ENCODE results near the gene NT5C3B. TPM values are rescaled to one million over a fixed set of nuclear protein-coding genes. Genes with fewer than 3 reads are reported as not detected.
"Not testable (repeated sequence)": the region's sequence is repeated elsewhere in the genome, so short reads cannot be mapped to it uniquely, and the experiment has no call there.

Gene NT5C3B
- total RNA-seq, 1 donor from 2014 or later = 50.1 TPM

- DNase-seq (ENCODE audit: low spot score) = not testable (repeated sequence)
These were observed 3.4 kb upstream of the NT5C3B start for GRCh38 chr17:41839448-41839847.

GRCh38 chr17:41837761-41838538 lies 1.9 kb upstream of the NT5C3B start, which contains the start of gene KLHL10:
KLHL10 (plus strand) TSS chr17:41837825; CDS start chr17:41837933, 108 bp downstream.
- no peak for DNase-seq (ENCODE audit: low spot score)

GRCh38 chr17:41836550-41837196 lies 641 bp upstream of the NT5C3B start:
- DNase-seq (ENCODE audit: low spot score) = no peak

GRCh38 chr17:41835214-41835799 lies 725 bp downstream of the NT5C3B start:
- DNase-seq (ENCODE audit: low spot score) = no peak

- DNase-seq (ENCODE audit: low spot score) = not testable (repeated sequence)
These were observed 6.1 kb downstream of the NT5C3B start for GRCh38 chr17:41829961-41830360.

- DNase-seq (ENCODE audit: low spot score) = no peak
These were observed 10.7 kb downstream of the NT5C3B start for GRCh38 chr17:41825175-41825845.

GRCh38 chr17:41824086-41824485 lies 11.9 kb downstream of the NT5C3B start:
- DNase-seq (ENCODE audit: low spot score) = no peak

- no peak for DNase-seq (ENCODE audit: low spot score)
These were observed 12.5 kb downstream of the NT5C3B start for GRCh38 chr17:41823580-41823979.

- no peak for DNase-seq (ENCODE audit: low spot score)
These were observed 12.9 kb downstream of the NT5C3B start for GRCh38 chr17:41823141-41823524.

- DNase-seq (ENCODE audit: low spot score) = no peak
These were observed 13.6 kb downstream of the NT5C3B start for GRCh38 chr17:41822216-41823140.

GRCh38 chr17:41821776-41822175 lies 14.3 kb downstream of the NT5C3B start:
- no peak for DNase-seq (ENCODE audit: low spot score)

- no peak for DNase-seq (ENCODE audit: low spot score)
These were observed 18.0 kb downstream of the NT5C3B start for GRCh38 chr17:41818024-41818423.

- no peak for DNase-seq (ENCODE audit: low spot score)
These were observed 19.3 kb downstream of the NT5C3B start for GRCh38 chr17:41816637-41817320.

- DNase-seq (ENCODE audit: low spot score) = peak; percentile 63
These were observed 21.8 kb downstream of the NT5C3B start for GRCh38 chr17:41814195-41814594.

- no peak for DNase-seq (ENCODE audit: low spot score)
These were observed 22.3 kb downstream of the NT5C3B start for GRCh38 chr17:41813699-41814124.

- DNase-seq (ENCODE audit: low spot score) = no peak
These were observed 22.8 kb downstream of the NT5C3B start for GRCh38 chr17:41813152-41813680.

- peak; percentile 97 for DNase-seq (ENCODE audit: low spot score)
These were observed 23.5 kb downstream of the NT5C3B start, which contains the start of gene FKBP10 for GRCh38 chr17:41812381-41813151. FKBP10 (plus strand) TSS chr17:41813004; CDS start chr17:41813035, 31 bp downstream.

- DNase-seq (ENCODE audit: low spot score) = peak; percentile 88
These were observed 24.3 kb downstream of the NT5C3B start, which contains the start of gene P3H4 for GRCh38 chr17:41811549-41812380. P3H4 (minus strand) TSS chr17:41811949; CDS start chr17:41811915, 34 bp downstream.

All from umbilical cord (tissue), 2 donors.